ENCODE measurements around the gene WDR49. TPM values are rescaled to one million over a fixed set of nuclear protein-coding genes. Genes with fewer than 3 reads are reported as not detected.

Gene WDR49
- total RNA-seq, 1 donor from 2014 or later = 1.8 TPM

GRCh38 chr3:167450195-167450594 lies 203.5 kb downstream of the WDR49 start:
- H3K4me1 Mint-ChIP-seq (ENCODE audit: unreplicated experiment) = no peaks in the 10 kb centered on the region
- H3K27ac Mint-ChIP-seq (ENCODE audit: unreplicated experiment) = no peak overlapping the region
- no peak overlapping the region for H3K4me3 Mint-ChIP-seq (ENCODE audit: unreplicated experiment)
- no peaks in the 10 kb centered on the region for H3K36me3 Mint-ChIP-seq (ENCODE audit: low read depth, unreplicated experiment)
- no peaks in the 10 kb centered on the region for H3K27me3 Mint-ChIP-seq (ENCODE audit: unreplicated experiment)
- TF ChIP-seq CTCF (IDR thresholded peaks at IDR 0.05; ENCODE audit: unreplicated experiment) = no peak
- DNase-seq (ENCODE audit: low spot score) = no peak
- H3K9me3 Mint-ChIP-seq (ENCODE audit: unreplicated experiment) = no peaks in the 10 kb centered on the region

GRCh38 chr3:167445491-167445890 lies 208.3 kb downstream of the WDR49 start:
- Mint-ChIP-seq H3K27ac (ENCODE audit: unreplicated experiment) (no peak overlapping the region), H3K4me3 (ENCODE audit: unreplicated experiment) (no peak overlapping the region), H3K4me1 (ENCODE audit: unreplicated experiment) (no peaks in the 10 kb centered on the region), H3K27me3 (ENCODE audit: unreplicated experiment) (no peaks in the 10 kb centered on the region), H3K36me3 (ENCODE audit: low read depth, unreplicated experiment) (no peaks in the 10 kb centered on the region), H3K9me3 (ENCODE audit: unreplicated experiment) (no peaks in the 10 kb centered on the region)
- DNase-seq (ENCODE audit: low spot score) = no peak
- TF ChIP-seq CTCF (IDR thresholded peaks at IDR 0.05; ENCODE audit: unreplicated experiment) = no peak

- Mint-ChIP-seq H3K27me3 (ENCODE audit: unreplicated experiment) (peaks cover 1% of the 10 kb centered on the region), H3K27ac (ENCODE audit: unreplicated experiment) (no peak overlapping the region), H3K4me3 (ENCODE audit: unreplicated experiment) (no peak overlapping the region), H3K9me3 (ENCODE audit: unreplicated experiment) (no peaks in the 10 kb centered on the region), H3K36me3 (ENCODE audit: low read depth, unreplicated experiment) (no peaks in the 10 kb centered on the region), H3K4me1 (ENCODE audit: unreplicated experiment) (no peaks in the 10 kb centered on the region)
- DNase-seq (ENCODE audit: low spot score) = no peak
- TF ChIP-seq CTCF (IDR thresholded peaks at IDR 0.05; ENCODE audit: unreplicated experiment) = no peak
Measured at GRCh38 chr3:167441256-167441655, 212.5 kb downstream of the WDR49 start.

GRCh38 chr3:167437428-167438139 lies 216.2 kb downstream of the WDR49 start:
- no peak for DNase-seq (ENCODE audit: low spot score)
- Mint-ChIP-seq H3K36me3 (ENCODE audit: low read depth, unreplicated experiment) (no peaks in the 10 kb centered on the region), H3K4me1 (ENCODE audit: unreplicated experiment) (no peaks in the 10 kb centered on the region), H3K9me3 (ENCODE audit: unreplicated experiment) (no peaks in the 10 kb centered on the region), H3K27me3 (ENCODE audit: unreplicated experiment) (peaks cover 1% of the 10 kb centered on the region), H3K27ac (ENCODE audit: unreplicated experiment) (no peak overlapping the region), H3K4me3 (ENCODE audit: unreplicated experiment) (no peak overlapping the region)
- no peak for TF ChIP-seq CTCF (IDR thresholded peaks at IDR 0.05; ENCODE audit: unreplicated experiment)

Other genes starting within 250 kb of the WDR49 start
- gene SERPINI2, start 179.9 kb downstream of the WDR49 start, total RNA-seq (ENCODE audit: unreplicated experiment) = not detected
- 74.6 TPM for gene PDCD10, start 81.0 kb upstream of the WDR49 start, total RNA-seq (ENCODE audit: unreplicated experiment)
- gene SERPINI1, start 81.8 kb upstream of the WDR49 start, total RNA-seq (ENCODE audit: unreplicated experiment) = 15.5 TPM